ENCODE results near the gene AFAP1.

Gene AFAP1

GRCh38 chr4:7715271-7716009 is 224.2 kb downstream of the AFAP1 start:
- Histone ChIP-seq H3K4me3 (ENCODE audit: low read depth, low read length) (no peak overlapping the region), H3K27me3 (replicated peaks) (no peaks in the 10 kb centered on the region), H3K36me3 (replicated peaks) (no peaks in the 10 kb centered on the region), H3K27ac (no peak overlapping the region)
- TF ChIP-seq CTCF (IDR thresholded peaks at IDR 0.05; ENCODE audit: low read depth, low read length, missing control alignments) = no peak
- in situ Hi-C loops (cut with HindIII; ENCODE audit: low pct_ligation_motif_present, low sequenced_read_pairs) = no loop called here
- no peak for DNase-seq

- H3K27me3 ChIP-seq (replicated peaks) = no peaks in the 10 kb centered on the region
- no peaks in the 10 kb centered on the region for H3K36me3 ChIP-seq (replicated peaks)
- TF ChIP-seq CTCF (IDR thresholded peaks at IDR 0.05; ENCODE audit: low read depth, low read length, missing control alignments) = no peak
- no peak overlapping the region for H3K27ac ChIP-seq
- no peak overlapping the region for H3K4me3 ChIP-seq (ENCODE audit: low read depth, low read length)
- no peak for DNase-seq
- in situ Hi-C loops (cut with HindIII; ENCODE audit: low pct_ligation_motif_present, low sequenced_read_pairs) = no loop called here
Observed at GRCh38 chr4:7714738-7715137, 224.9 kb downstream of the AFAP1 start.

- Histone ChIP-seq H3K27me3 (replicated peaks) (no peaks in the 10 kb centered on the region), H3K27ac (no peak overlapping the region), H3K4me3 (ENCODE audit: low read depth, low read length) (no peak overlapping the region), H3K36me3 (replicated peaks) (no peaks in the 10 kb centered on the region)
- in situ Hi-C loops (cut with HindIII; ENCODE audit: low pct_ligation_motif_present, low sequenced_read_pairs) = no loop called here
- no peak for TF ChIP-seq CTCF (IDR thresholded peaks at IDR 0.05; ENCODE audit: low read depth, low read length, missing control alignments)
- DNase-seq = no peak
Observed at GRCh38 chr4:7714176-7714575, 225.5 kb downstream of the AFAP1 start.

- Histone ChIP-seq H3K27ac (no peak overlapping the region), H3K4me3 (ENCODE audit: low read depth, low read length) (no peak overlapping the region), H3K36me3 (replicated peaks) (no peaks in the 10 kb centered on the region), H3K27me3 (replicated peaks) (no peaks in the 10 kb centered on the region)
- DNase-seq = no peak
- in situ Hi-C loops (cut with HindIII; ENCODE audit: low pct_ligation_motif_present, low sequenced_read_pairs) = no loop called here
- no peak for TF ChIP-seq CTCF (IDR thresholded peaks at IDR 0.05; ENCODE audit: low read depth, low read length, missing control alignments)
Observed at GRCh38 chr4:7713757-7714156, 225.9 kb downstream of the AFAP1 start.

- H3K27me3 ChIP-seq (replicated peaks) = no peaks in the 10 kb centered on the region
- no peak for DNase-seq
- H3K36me3 ChIP-seq (replicated peaks) = no peaks in the 10 kb centered on the region
- H3K4me3 ChIP-seq (ENCODE audit: low read depth, low read length) = no peak overlapping the region
- TF ChIP-seq CTCF (IDR thresholded peaks at IDR 0.05; ENCODE audit: low read depth, low read length, missing control alignments) = no peak
- in situ Hi-C loops (cut with HindIII; ENCODE audit: low pct_ligation_motif_present, low sequenced_read_pairs) = no loop called here
- no peak overlapping the region for H3K27ac ChIP-seq
Observed at GRCh38 chr4:7712021-7712671, 227.5 kb downstream of the AFAP1 start.

Measured in brain microvascular endothelial cell (primary cell).